Liver (tissue), 3 donors: Measurements from ENCODE around the gene ZC3H12D.

ENCODE experiments used
- HNF4G ChIP-seq: IDR thresholded peaks from 2 replicates; pipeline ENCODE4 v1.6.1; 2016; ENCODE audit warnings: antibody characterized with exemption
- JUND ChIP-seq, 2 donors: IDR thresholded peaks; 2 replicates each; pipeline ENCODE4 v1.6.1; 2016; ENCODE audit warnings: antibody characterized with exemption in 2 of 2
- RAD21 ChIP-seq, 2 donors: IDR thresholded peaks; 2 replicates each; pipeline ENCODE4 v1.6.1; 2016; ENCODE audit warnings: antibody characterized with exemption in 2 of 2, mild to moderate bottlenecking in 2 of 2
- SP1 ChIP-seq: IDR thresholded peaks from 2 replicates; pipeline ENCODE4 v1.6.1; 2018; ENCODE audit warnings: antibody characterized with exemption, mild to moderate bottlenecking
- YY1 ChIP-seq: IDR thresholded peaks from 2 replicates; pipeline ENCODE4 v1.6.1; 2016; ENCODE audit warnings: antibody characterized with exemption, mild to moderate bottlenecking
- ZBTB33 ChIP-seq: IDR thresholded peaks from 2 replicates; pipeline ENCODE4 v1.6.1; 2016; ENCODE audit warnings: antibody characterized with exemption
- TF ChIP-seq, protein P1 (sequence below): fragments of 150-350 bp; IDR thresholded peaks from 2 replicates; pipeline ENCODE4 v1.5.1; 2017; ENCODE audit warnings: improper control_type of control experiment, low read depth, low read length; ENCODE audit not compliant: missing input control
- TF ChIP-seq, protein P2 (sequence below): IDR thresholded peaks from 2 replicates; pipeline ENCODE4 v1.6.1; 2016; ENCODE audit warnings: antibody characterized with exemption
- TF ChIP-seq, protein P3 (sequence below): IDR thresholded peaks from 2 replicates; pipeline ENCODE4 v1.6.1; 2016; ENCODE audit warnings: antibody characterized with exemption
- donor health status: healthy.
- donor health status: healthy.

GRCh38 chr6:149529650-149530049 is 44.8 kb upstream of the ZC3H12D start:
- no peak for TF ChIP-seq HNF4G
- no peak for TF ChIP-seq YY1
- TF ChIP-seq, protein P1, sequence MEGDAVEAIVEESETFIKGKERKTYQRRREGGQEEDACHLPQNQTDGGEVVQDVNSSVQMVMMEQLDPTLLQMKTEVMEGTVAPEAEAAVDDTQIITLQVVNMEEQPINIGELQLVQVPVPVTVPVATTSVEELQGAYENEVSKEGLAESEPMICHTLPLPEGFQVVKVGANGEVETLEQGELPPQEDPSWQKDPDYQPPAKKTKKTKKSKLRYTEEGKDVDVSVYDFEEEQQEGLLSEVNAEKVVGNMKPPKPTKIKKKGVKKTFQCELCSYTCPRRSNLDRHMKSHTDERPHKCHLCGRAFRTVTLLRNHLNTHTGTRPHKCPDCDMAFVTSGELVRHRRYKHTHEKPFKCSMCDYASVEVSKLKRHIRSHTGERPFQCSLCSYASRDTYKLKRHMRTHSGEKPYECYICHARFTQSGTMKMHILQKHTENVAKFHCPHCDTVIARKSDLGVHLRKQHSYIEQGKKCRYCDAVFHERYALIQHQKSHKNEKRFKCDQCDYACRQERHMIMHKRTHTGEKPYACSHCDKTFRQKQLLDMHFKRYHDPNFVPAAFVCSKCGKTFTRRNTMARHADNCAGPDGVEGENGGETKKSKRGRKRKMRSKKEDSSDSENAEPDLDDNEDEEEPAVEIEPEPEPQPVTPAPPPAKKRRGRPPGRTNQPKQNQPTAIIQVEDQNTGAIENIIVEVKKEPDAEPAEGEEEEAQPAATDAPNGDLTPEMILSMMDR, result no peak
- no peak for TF ChIP-seq RAD21 (IDR thresholded peaks at IDR 0.05)
- TF ChIP-seq, protein P2, sequence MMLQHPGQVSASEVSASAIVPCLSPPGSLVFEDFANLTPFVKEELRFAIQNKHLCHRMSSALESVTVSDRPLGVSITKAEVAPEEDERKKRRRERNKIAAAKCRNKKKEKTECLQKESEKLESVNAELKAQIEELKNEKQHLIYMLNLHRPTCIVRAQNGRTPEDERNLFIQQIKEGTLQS, result no peak
- TF ChIP-seq, protein P3, sequence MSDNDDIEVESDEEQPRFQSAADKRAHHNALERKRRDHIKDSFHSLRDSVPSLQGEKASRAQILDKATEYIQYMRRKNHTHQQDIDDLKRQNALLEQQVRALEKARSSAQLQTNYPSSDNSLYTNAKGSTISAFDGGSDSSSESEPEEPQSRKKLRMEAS, result no peak
- no peak for TF ChIP-seq JUND (IDR thresholded peaks at IDR 0.05)
- TF ChIP-seq SP1, result no peak
- no peak for TF ChIP-seq ZBTB33
